Effector memory CD8-positive, alpha-beta T cell (primary cell): Measurements from ENCODE around the gene PDLIM7.

Source experiments
- ATAC-seq: fragments of 150-1000 bp; cut with Tn5 transposase; replicated peaks from 2 replicates; pipeline ENCODE4 v1.10.0; 2021; ENCODE audit warnings: mild to moderate bottlenecking, moderate library complexity
- DNase-seq, 3 experiments: peaks; one replicate each; pipeline ENCODE4 v3.0.0; 2021
- H3K27ac Mint-ChIP-seq, 2 donors: one replicate each; pipeline ENCODE4 v1.8.0; 2022; ENCODE audit warnings: mild to moderate bottlenecking in 2 of 2, mixed read lengths in 2 of 2, moderate library complexity in 2 of 2
- H3K27me3 Mint-ChIP-seq, 2 donors: one replicate each; pipeline ENCODE4 v1.8.0; 2022; ENCODE audit warnings: mixed read lengths in 2 of 2
- H3K36me3 Mint-ChIP-seq: one replicate; pipeline ENCODE4 v1.8.0; 2022; ENCODE audit warnings: mild to moderate bottlenecking, moderate library complexity, mixed read lengths; ENCODE audit not compliant: insufficient read depth
- H3K4me1 Mint-ChIP-seq, 2 donors: one replicate each; pipeline ENCODE4 v1.8.0; 2022; ENCODE audit warnings: low read depth in 2 of 2, mixed read lengths in 2 of 2
- H3K4me3 Mint-ChIP-seq, 2 donors: one replicate each; pipeline ENCODE4 v1.8.0; 2022; ENCODE audit warnings: mild to moderate bottlenecking in 2 of 2, mixed read lengths in 2 of 2, moderate library complexity in 2 of 2
- H3K9me3 Mint-ChIP-seq, 2 donors: one replicate each; pipeline ENCODE4 v1.8.0; 2022; ENCODE audit warnings: mixed read lengths in 2 of 2

The PDLIM7 gene

GRCh38 chr5:177530638-177531037 is 33.2 kb upstream of the PDLIM7 start:
- peak overlapping the region in 1 of 2 donors; percentile 20 for H3K27ac Mint-ChIP-seq

GRCh38 chr5:177529247-177530203 is 32.1 kb upstream of the PDLIM7 start:
- H3K9me3 Mint-ChIP-seq = no peaks in the 10 kb centered on the region
- peak overlapping the region in 1 of 2 donors; percentile 30 for H3K27ac Mint-ChIP-seq

More at GRCh38 chr5:177530638-177531037, 33.2 kb upstream of the PDLIM7 start:
- Mint-ChIP-seq H3K36me3 (peaks cover 26% of the 10 kb centered on the region), H3K9me3 (no peaks in the 10 kb centered on the region), H3K27me3 (no peaks in the 10 kb centered on the region), H3K4me3 (no peak overlapping the region), H3K4me1 (peaks cover 0 to 3% of the 10 kb centered on the region in 2 donors)
- ATAC-seq (no peak), DNase-seq (no peak)

GRCh38 chr5:177528631-177529030 is 31.2 kb upstream of the PDLIM7 start:
- no peak overlapping the region for H3K4me3 Mint-ChIP-seq
- ATAC-seq = no peak
- no peak for DNase-seq
- peaks cover 14% of the 10 kb centered on the region for H3K36me3 Mint-ChIP-seq
- no peaks in the 10 kb centered on the region for H3K9me3 Mint-ChIP-seq
- peaks cover 0 to 3% of the 10 kb centered on the region in 2 donors for H3K4me1 Mint-ChIP-seq
- no peak overlapping the region for H3K27ac Mint-ChIP-seq
- H3K27me3 Mint-ChIP-seq = no peaks in the 10 kb centered on the region

More at GRCh38 chr5:177529247-177530203, 32.1 kb upstream of the PDLIM7 start:
- no peak for DNase-seq
- no peaks in the 10 kb centered on the region for H3K27me3 Mint-ChIP-seq
- no peak for ATAC-seq
- peaks cover 21% of the 10 kb centered on the region for H3K36me3 Mint-ChIP-seq
- H3K4me3 Mint-ChIP-seq = no peak overlapping the region
- peaks cover 0 to 3% of the 10 kb centered on the region in 2 donors for H3K4me1 Mint-ChIP-seq

- Mint-ChIP-seq H3K9me3 (no peaks in the 10 kb centered on the region), H3K4me1 (peaks cover 0 to 5% of the 10 kb centered on the region in 2 donors), H3K4me3 (no peak overlapping the region), H3K36me3 (peaks cover 14% of the 10 kb centered on the region), H3K27me3 (no peaks in the 10 kb centered on the region), H3K27ac (no peak overlapping the region)
- ATAC-seq (no peak), DNase-seq (no peak)
These were observed 30.2 kb upstream of the PDLIM7 start for GRCh38 chr5:177527595-177527994.

GRCh38 chr5:177526791-177527190 is 29.4 kb upstream of the PDLIM7 start:
- Mint-ChIP-seq H3K4me3 (no peak overlapping the region), H3K4me1 (peaks cover 2 to 5% of the 10 kb centered on the region in 2 donors), H3K27me3 (no peaks in the 10 kb centered on the region), H3K27ac (no peak overlapping the region), H3K36me3 (peaks cover 14% of the 10 kb centered on the region), H3K9me3 (no peaks in the 10 kb centered on the region)
- no peak for DNase-seq
- no peak for ATAC-seq

GRCh38 chr5:177526191-177526590 is 28.8 kb upstream of the PDLIM7 start:
- Mint-ChIP-seq H3K9me3 (no peaks in the 10 kb centered on the region), H3K36me3 (peaks cover 17% of the 10 kb centered on the region), H3K27me3 (no peaks in the 10 kb centered on the region), H3K4me3 (no peak overlapping the region), H3K27ac (no peak overlapping the region), H3K4me1 (peaks cover 8 to 10% of the 10 kb centered on the region in 2 donors)
- DNase-seq = no peak
- no peak for ATAC-seq

- Mint-ChIP-seq H3K9me3 (no peaks in the 10 kb centered on the region), H3K27me3 (no peaks in the 10 kb centered on the region), H3K27ac (peak overlapping the region in 1 of 2 donors; percentile 61), H3K4me3 (no peak overlapping the region), H3K4me1 (peaks cover 19 to 20% of the 10 kb centered on the region in 2 donors), H3K36me3 (peaks cover 14% of the 10 kb centered on the region)
- no peak for ATAC-seq
- no peak for DNase-seq
These were observed 27.7 kb upstream of the PDLIM7 start for GRCh38 chr5:177524941-177525655.

- Mint-ChIP-seq H3K27me3 (no peaks in the 10 kb centered on the region), H3K4me3 (no peak overlapping the region), H3K27ac (no peak overlapping the region), H3K4me1 (peaks cover 23 to 24% of the 10 kb centered on the region in 2 donors), H3K9me3 (no peaks in the 10 kb centered on the region), H3K36me3 (peaks cover 15% of the 10 kb centered on the region)
- DNase-seq (no peak), ATAC-seq (no peak)
These were observed 27.1 kb upstream of the PDLIM7 start for GRCh38 chr5:177524539-177524900.

GRCh38 chr5:177523711-177524538 is 26.5 kb upstream of the PDLIM7 start:
- DNase-seq (no peak), ATAC-seq (no peak)
- H3K27me3 Mint-ChIP-seq = no peaks in the 10 kb centered on the region
- peaks cover 17% of the 10 kb centered on the region for H3K36me3 Mint-ChIP-seq
- H3K4me3 Mint-ChIP-seq = no peak overlapping the region
- H3K27ac Mint-ChIP-seq = peak overlapping the region in 1 of 2 donors; percentile 62
- H3K4me1 Mint-ChIP-seq = peaks cover 24 to 28% of the 10 kb centered on the region in 2 donors
- H3K9me3 Mint-ChIP-seq = no peaks in the 10 kb centered on the region

GRCh38 chr5:177520916-177521513 is 23.6 kb upstream of the PDLIM7 start:
- peak overlapping the region; percentile 18 to 66 for H3K27ac Mint-ChIP-seq
- peaks cover 37 to 43% of the 10 kb centered on the region in 2 donors for H3K4me1 Mint-ChIP-seq
- H3K9me3 Mint-ChIP-seq = no peaks in the 10 kb centered on the region
- no peak overlapping the region for H3K4me3 Mint-ChIP-seq
- no peak for DNase-seq
- H3K27me3 Mint-ChIP-seq = no peaks in the 10 kb centered on the region
- ATAC-seq = no peak
- H3K36me3 Mint-ChIP-seq = peaks cover 27% of the 10 kb centered on the region

- ATAC-seq = no peak
- Mint-ChIP-seq H3K36me3 (peaks cover 24% of the 10 kb centered on the region), H3K4me3 (no peak overlapping the region)
These were observed 22.9 kb upstream of the PDLIM7 start for GRCh38 chr5:177520271-177520670.

GRCh38 chr5:177519463-177520235 is 22.2 kb upstream of the PDLIM7 start:
- ATAC-seq (no peak), DNase-seq (no peak)
- Mint-ChIP-seq H3K9me3 (no peaks in the 10 kb centered on the region), H3K4me3 (no peak overlapping the region), H3K27ac (peak overlapping the region; percentile 31 to 66), H3K27me3 (no peaks in the 10 kb centered on the region), H3K4me1 (peaks cover 46 to 54% of the 10 kb centered on the region in 2 donors), H3K36me3 (peaks cover 26% of the 10 kb centered on the region)

More at GRCh38 chr5:177520271-177520670, 22.9 kb upstream of the PDLIM7 start:
- no peaks in the 10 kb centered on the region for H3K9me3 Mint-ChIP-seq
- peak overlapping the region; percentile 18 to 66 for H3K27ac Mint-ChIP-seq
- no peaks in the 10 kb centered on the region for H3K27me3 Mint-ChIP-seq
- DNase-seq = no peak
- H3K4me1 Mint-ChIP-seq = peaks cover 44 to 50% of the 10 kb centered on the region in 2 donors
